MM.1S (cell line): ENCODE data around the gene TOR1AIP1.

Experiments used
- EZH2 ChIP-seq: fragments of 300-600 bp; sonication (generic); optimal IDR thresholded peaks from 2 replicates; pipeline ENCODE3; 2017; ENCODE audit warnings: low read depth, mild to moderate bottlenecking, antibody characterized with exemption, low read length, mixed read lengths
- TF ChIP-seq, protein P1 (sequence below): fragments of 300-600 bp; sonication (generic); IDR thresholded peaks from 2 replicates; pipeline ENCODE4 v1.5.1; 2016; ENCODE audit warnings: antibody characterized with exemption, low read length, mixed read lengths

GRCh38 chr1:179873438-179873851 lies 8.6 kb upstream of the TOR1AIP1 start:
- TF ChIP-seq, protein P1, sequence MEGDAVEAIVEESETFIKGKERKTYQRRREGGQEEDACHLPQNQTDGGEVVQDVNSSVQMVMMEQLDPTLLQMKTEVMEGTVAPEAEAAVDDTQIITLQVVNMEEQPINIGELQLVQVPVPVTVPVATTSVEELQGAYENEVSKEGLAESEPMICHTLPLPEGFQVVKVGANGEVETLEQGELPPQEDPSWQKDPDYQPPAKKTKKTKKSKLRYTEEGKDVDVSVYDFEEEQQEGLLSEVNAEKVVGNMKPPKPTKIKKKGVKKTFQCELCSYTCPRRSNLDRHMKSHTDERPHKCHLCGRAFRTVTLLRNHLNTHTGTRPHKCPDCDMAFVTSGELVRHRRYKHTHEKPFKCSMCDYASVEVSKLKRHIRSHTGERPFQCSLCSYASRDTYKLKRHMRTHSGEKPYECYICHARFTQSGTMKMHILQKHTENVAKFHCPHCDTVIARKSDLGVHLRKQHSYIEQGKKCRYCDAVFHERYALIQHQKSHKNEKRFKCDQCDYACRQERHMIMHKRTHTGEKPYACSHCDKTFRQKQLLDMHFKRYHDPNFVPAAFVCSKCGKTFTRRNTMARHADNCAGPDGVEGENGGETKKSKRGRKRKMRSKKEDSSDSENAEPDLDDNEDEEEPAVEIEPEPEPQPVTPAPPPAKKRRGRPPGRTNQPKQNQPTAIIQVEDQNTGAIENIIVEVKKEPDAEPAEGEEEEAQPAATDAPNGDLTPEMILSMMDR: no peak
- no peak for TF ChIP-seq EZH2
